Trophoblast cell (in vitro differentiated cells and primary cell): ENCODE measurements around the gene OGDH.
"Not testable (repeated sequence)": the region's sequence is repeated elsewhere in the genome, so short reads cannot be mapped to it uniquely, and the experiment has no call there.

Source experiments
- DNase-seq, 2 donors: peaks; one replicate each; pipeline ENCODE4 v3.0.0-alpha.2; 2016
- H2AFZ ChIP-seq: 2 replicates; pipeline ENCODE4 v1.6.1; 2013; ENCODE audit warnings: low read length, moderate library complexity, mild to moderate bottlenecking; ENCODE audit not compliant: insufficient read depth, poor library complexity
- H2AK5ac ChIP-seq: 2 replicates; pipeline ENCODE4 v1.6.1; 2013; ENCODE audit warnings: mild to moderate bottlenecking, low read length
- H2BK120ac ChIP-seq: 2 replicates; pipeline ENCODE4 v1.6.1; 2013; ENCODE audit warnings: low read length, mild to moderate bottlenecking, moderate library complexity; ENCODE audit not compliant: insufficient read depth, poor library complexity
- H2BK12ac ChIP-seq: 2 replicates; pipeline ENCODE4 v1.6.1; 2013; ENCODE audit warnings: mild to moderate bottlenecking, low read length, moderate library complexity
- H2BK5ac ChIP-seq: 2 replicates; pipeline ENCODE4 v1.6.1; 2013; ENCODE audit warnings: low read length, low read depth, moderate library complexity, mild to moderate bottlenecking; ENCODE audit not compliant: poor library complexity
- H3K14ac ChIP-seq: 2 replicates; pipeline ENCODE4 v1.6.1; 2013; ENCODE audit warnings: mild to moderate bottlenecking, low read length
- H3K18ac ChIP-seq: 2 replicates; pipeline ENCODE4 v1.6.1; 2013; ENCODE audit warnings: mild to moderate bottlenecking, low read length
- H3K23ac ChIP-seq: 2 replicates; pipeline ENCODE4 v1.6.1; 2013; ENCODE audit warnings: low read length
- H3K27ac ChIP-seq: 2 replicates; pipeline ENCODE4 v1.5.1; 2013; ENCODE audit warnings: low read depth, mild to moderate bottlenecking, inconsistent platforms, low read length, moderate library complexity
- H3K27me3 ChIP-seq: 2 replicates; pipeline ENCODE4 v1.6.1; 2013; ENCODE audit warnings: inconsistent platforms, mild to moderate bottlenecking, low read length, moderate library complexity; ENCODE audit not compliant: insufficient read depth
- H3K36me3 ChIP-seq, 2 experiments: 1 replicate in 1 of 2; 2 replicates in 1 of 2; pipeline ENCODE4 v1.6.1; 2013; ENCODE audit warnings: low read length in 2 of 2, mild to moderate bottlenecking in 2 of 2, moderate library complexity in 1 of 2; ENCODE audit not compliant: insufficient read depth in 2 of 2, control insufficient read depth in 1 of 2
- H3K4ac ChIP-seq: 2 replicates; pipeline ENCODE4 v1.6.1; 2013; ENCODE audit warnings: low read depth, mild to moderate bottlenecking, low read length, moderate library complexity
- H3K4me1 ChIP-seq, 2 experiments: 1 replicate in 1 of 2; 2 replicates in 1 of 2; pipeline ENCODE4 v1.6.1; 2013; ENCODE audit warnings: low read length in 2 of 2, mild to moderate bottlenecking in 2 of 2, moderate library complexity in 1 of 2; ENCODE audit not compliant: insufficient read depth in 2 of 2, control insufficient read depth in 1 of 2
- H3K4me2 ChIP-seq: 2 replicates; pipeline ENCODE4 v1.6.1; 2013; ENCODE audit warnings: inconsistent platforms, mild to moderate bottlenecking, low read length, moderate library complexity
- H3K4me3 ChIP-seq: 2 replicates; pipeline ENCODE4 v1.5.1; 2013; ENCODE audit warnings: mild to moderate bottlenecking, low read depth, low read length, inconsistent platforms
- H3K79me1 ChIP-seq: one replicate; pipeline ENCODE4 v1.6.1; 2013; ENCODE audit warnings: low read length
- H3K79me2 ChIP-seq: 2 replicates; pipeline ENCODE4 v1.6.1; 2013; ENCODE audit warnings: low read length, mild to moderate bottlenecking; ENCODE audit not compliant: control insufficient read depth, insufficient read depth, poor library complexity
- H3K9ac ChIP-seq: 2 replicates; pipeline ENCODE4 v1.6.1; 2013; ENCODE audit warnings: mild to moderate bottlenecking, low read length
- H3K9me3 ChIP-seq: 2 replicates; pipeline ENCODE4 v1.6.1; 2013; ENCODE audit warnings: low read depth, mild to moderate bottlenecking, control low read depth, inconsistent platforms, low read length; ENCODE audit not compliant: insufficient read depth
- H4K12ac ChIP-seq: 2 replicates; pipeline ENCODE4 v1.6.1; 2013; ENCODE audit warnings: low read depth, mild to moderate bottlenecking, low read length, moderate library complexity
- H4K8ac ChIP-seq: 2 replicates; pipeline ENCODE4 v1.6.1; 2013; ENCODE audit warnings: low read depth, mild to moderate bottlenecking, low read length, moderate library complexity
- H4K91ac ChIP-seq: one replicate; pipeline ENCODE4 v1.6.1; 2013; ENCODE audit warnings: low read depth, mild to moderate bottlenecking, low read length, moderate library complexity
- WGBS: extraction: QIAGEN DNeasy Blood & Tissue Kit; methylation state at CpG from one replicate; pipeline ENCODE4 v1.1.7; 2013; ENCODE audit warnings: missing lambda C conversion rate; ENCODE audit not compliant: insufficient read length, insufficient coverage; ENCODE audit errors: extremely low coverage; 5-methylcytosine and 5-hydroxymethylcytosine counted together

OGDH gene

GRCh38 chr7:44700322-44700721, 93.9 kb downstream of the OGDH start:
- Histone ChIP-seq H3K4me1 (no peaks in the 10 kb centered on the region), H3K27me3 (no peaks in the 10 kb centered on the region), H3K9ac (no peak overlapping the region), H4K12ac (no peak overlapping the region), H3K79me2 (no peaks in the 10 kb centered on the region), H3K79me1 (no peaks in the 10 kb centered on the region), H3K4ac (no peak overlapping the region), H3K14ac (no peak overlapping the region), H3K4me3 (no peak overlapping the region), H3K4me2 (no peak overlapping the region), H4K8ac (no peak overlapping the region), H2BK12ac (no peak overlapping the region), H2AFZ (no peak overlapping the region), H2AK5ac (no peak overlapping the region), H3K23ac (no peak overlapping the region), H3K9me3 (peaks cover 4% of the 10 kb centered on the region), H3K27ac (no peak overlapping the region), H2BK5ac (no peak overlapping the region), H2BK120ac (no peak overlapping the region), H3K36me3 (peaks cover 57 to 58% of the 10 kb centered on the region in 2 experiments), H4K91ac (no peak overlapping the region), H3K18ac (no peak overlapping the region)
- 100% methylated on average over 1 of the region's 8 CpGs for WGBS
- DNase-seq = no peak

GRCh38 chr7:44703391-44703790, 97.0 kb downstream of the OGDH start:
- not testable (repeated sequence) for H2BK12ac ChIP-seq, H4K91ac ChIP-seq, H2AFZ ChIP-seq, H3K4me3 ChIP-seq, H3K4me1 ChIP-seq, H4K8ac ChIP-seq, H2AK5ac ChIP-seq, H3K79me1 ChIP-seq, H3K9me3 ChIP-seq, H3K27me3 ChIP-seq, H3K14ac ChIP-seq, H3K4me2 ChIP-seq, H3K27ac ChIP-seq, H3K9ac ChIP-seq, H2BK5ac ChIP-seq, H3K23ac ChIP-seq, H3K4ac ChIP-seq, H4K12ac ChIP-seq, H2BK120ac ChIP-seq, H3K18ac ChIP-seq, H3K79me2 ChIP-seq
- WGBS = no CpG with 5 or more reads among the region's 10 CpGs
- H3K36me3 ChIP-seq = peaks cover 48 to 55% of the 10 kb centered on the region in 2 experiments
- DNase-seq = peak in 1 of 2 donors; percentile 44

GRCh38 chr7:44703921-44704320, 97.5 kb downstream of the OGDH start:
- Histone ChIP-seq H3K18ac (no peak overlapping the region), H4K91ac (no peak overlapping the region), H3K9ac (no peak overlapping the region), H4K12ac (no peak overlapping the region), H2AK5ac (no peak overlapping the region), H3K9me3 (peaks cover 1% of the 10 kb centered on the region), H3K79me1 (no peaks in the 10 kb centered on the region), H2AFZ (no peak overlapping the region), H3K14ac (no peak overlapping the region), H3K36me3 (peaks cover 48 to 57% of the 10 kb centered on the region in 2 experiments), H4K8ac (no peak overlapping the region), H2BK5ac (no peak overlapping the region), H3K4me1 (no peaks in the 10 kb centered on the region), H3K4me3 (no peak overlapping the region), H3K27me3 (no peaks in the 10 kb centered on the region), H2BK120ac (no peak overlapping the region), H3K23ac (no peak overlapping the region), H3K79me2 (no peaks in the 10 kb centered on the region), H3K27ac (no peak overlapping the region), H2BK12ac (no peak overlapping the region), H3K4me2 (no peak overlapping the region), H3K4ac (no peak overlapping the region)
- WGBS = no CpG with 5 or more reads among the region's 1 CpG
- no peak for DNase-seq

GRCh38 chr7:44705434-44705833, 99.0 kb downstream of the OGDH start:
- H3K4me1 ChIP-seq = no peaks in the 10 kb centered on the region
- no peak overlapping the region for H2BK5ac ChIP-seq
- no peak overlapping the region for H3K14ac ChIP-seq
- no peak overlapping the region for H4K12ac ChIP-seq
- H2BK120ac ChIP-seq = no peak overlapping the region
- H3K18ac ChIP-seq = no peak overlapping the region
- no peak overlapping the region for H2AK5ac ChIP-seq
- H3K4me2 ChIP-seq = no peak overlapping the region
- no peak for DNase-seq
- WGBS = no CpG with 5 or more reads among the region's 3 CpGs
- no peak overlapping the region for H4K91ac ChIP-seq
- no peak overlapping the region for H2BK12ac ChIP-seq
- H3K27ac ChIP-seq = no peak overlapping the region
- no peaks in the 10 kb centered on the region for H3K27me3 ChIP-seq
- H2AFZ ChIP-seq = no peak overlapping the region
- no peaks in the 10 kb centered on the region for H3K79me2 ChIP-seq
- no peak overlapping the region for H3K9ac ChIP-seq
- H3K4ac ChIP-seq = no peak overlapping the region
- no peak overlapping the region for H4K8ac ChIP-seq
- H3K79me1 ChIP-seq = no peaks in the 10 kb centered on the region
- peaks cover 2% of the 10 kb centered on the region for H3K9me3 ChIP-seq
- H3K36me3 ChIP-seq = peaks cover 48 to 54% of the 10 kb centered on the region in 2 experiments
- no peak overlapping the region for H3K23ac ChIP-seq
- H3K4me3 ChIP-seq = no peak overlapping the region
